T-helper 2 cell treated with Interferon-gamma antibody and Interleukin-4, amounts not matched to agents 5 μg/mL and 100 μg/mL, for 36 hours (primary cell): Measurements from ENCODE around the gene CHCHD10.

Experiments
- DNase-seq: peaks from one replicate; pipeline ENCODE4 v3.0.0; 2021; ENCODE audit warnings: low spot score
- H3K27ac Mint-ChIP-seq: one replicate; pipeline ENCODE4 v1.8.0; 2021; ENCODE audit warnings: mild to moderate bottlenecking, mixed read lengths
- H3K27me3 Mint-ChIP-seq: one replicate; pipeline ENCODE4 v1.8.0; 2021; ENCODE audit warnings: low read depth, mixed read lengths
- H3K36me3 Mint-ChIP-seq: one replicate; pipeline ENCODE4 v1.8.0; 2021; ENCODE audit warnings: low read depth, mixed read lengths
- H3K4me1 Mint-ChIP-seq: one replicate; pipeline ENCODE4 v1.8.0; 2021; ENCODE audit warnings: low read depth, mixed read lengths
- H3K4me3 Mint-ChIP-seq: one replicate; pipeline ENCODE4 v1.8.0; 2022; ENCODE audit warnings: mild to moderate bottlenecking, moderate library complexity, mixed read lengths
- H3K9me3 Mint-ChIP-seq: one replicate; pipeline ENCODE4 v1.8.0; 2021; ENCODE audit warnings: mixed read lengths

Gene CHCHD10

GRCh38 chr22:23793326-23793725 is 25.6 kb upstream of the CHCHD10 start:
- Mint-ChIP-seq H3K27me3 (no peaks in the 10 kb centered on the region), H3K36me3 (peaks cover 35% of the 10 kb centered on the region), H3K4me1 (peaks cover 15% of the 10 kb centered on the region), H3K4me3 (no peak overlapping the region), H3K9me3 (no peaks in the 10 kb centered on the region), H3K27ac (no peak overlapping the region)
- no peak for DNase-seq

GRCh38 chr22:23791738-23792645 is 24.2 kb upstream of the CHCHD10 start:
- DNase-seq = no peak
- Mint-ChIP-seq H3K4me1 (peaks cover 21% of the 10 kb centered on the region), H3K4me3 (no peak overlapping the region), H3K27me3 (no peaks in the 10 kb centered on the region), H3K9me3 (no peaks in the 10 kb centered on the region), H3K36me3 (peaks cover 34% of the 10 kb centered on the region), H3K27ac (no peak overlapping the region)

GRCh38 chr22:23790819-23791737 is 23.3 kb upstream of the CHCHD10 start:
- H3K27me3 Mint-ChIP-seq = no peaks in the 10 kb centered on the region
- H3K4me1 Mint-ChIP-seq = peaks cover 28% of the 10 kb centered on the region
- H3K36me3 Mint-ChIP-seq = peaks cover 27% of the 10 kb centered on the region
- no peak for DNase-seq
- no peaks in the 10 kb centered on the region for H3K9me3 Mint-ChIP-seq
- H3K4me3 Mint-ChIP-seq = no peak overlapping the region
- no peak overlapping the region for H3K27ac Mint-ChIP-seq

- peak overlapping the region; percentile 26 for H3K4me3 Mint-ChIP-seq
- H3K9me3 Mint-ChIP-seq = no peaks in the 10 kb centered on the region
- no peak for DNase-seq
- no peaks in the 10 kb centered on the region for H3K27me3 Mint-ChIP-seq
- peaks cover 25% of the 10 kb centered on the region for H3K36me3 Mint-ChIP-seq
- no peak overlapping the region for H3K27ac Mint-ChIP-seq
- H3K4me1 Mint-ChIP-seq = peaks cover 28% of the 10 kb centered on the region
Observed at GRCh38 chr22:23789638-23790037, 21.9 kb upstream of the CHCHD10 start.

- DNase-seq = no peak
- Mint-ChIP-seq H3K9me3 (no peaks in the 10 kb centered on the region), H3K4me3 (no peak overlapping the region), H3K27ac (no peak overlapping the region), H3K27me3 (no peaks in the 10 kb centered on the region), H3K36me3 (peaks cover 25% of the 10 kb centered on the region), H3K4me1 (peaks cover 33% of the 10 kb centered on the region)
Observed at GRCh38 chr22:23789121-23789520, 21.3 kb upstream of the CHCHD10 start.

GRCh38 chr22:23787910-23788309 is 20.1 kb upstream of the CHCHD10 start:
- H3K27me3 Mint-ChIP-seq = no peaks in the 10 kb centered on the region
- no peaks in the 10 kb centered on the region for H3K9me3 Mint-ChIP-seq
- peak overlapping the region; percentile 91 for H3K4me3 Mint-ChIP-seq
- H3K4me1 Mint-ChIP-seq = peaks cover 34% of the 10 kb centered on the region
- peaks cover 20% of the 10 kb centered on the region for H3K36me3 Mint-ChIP-seq
- peak overlapping the region; percentile 84 for H3K27ac Mint-ChIP-seq
- DNase-seq = no peak

GRCh38 chr22:23787600-23787896 is 19.8 kb upstream of the CHCHD10 start:
- H3K9me3 Mint-ChIP-seq = no peaks in the 10 kb centered on the region
- H3K4me1 Mint-ChIP-seq = peaks cover 32% of the 10 kb centered on the region
- H3K4me3 Mint-ChIP-seq = peak overlapping the region; percentile 91
- H3K36me3 Mint-ChIP-seq = peaks cover 17% of the 10 kb centered on the region
- DNase-seq = no peak
- no peaks in the 10 kb centered on the region for H3K27me3 Mint-ChIP-seq
- H3K27ac Mint-ChIP-seq = peak overlapping the region; percentile 84

- H3K4me3 Mint-ChIP-seq = peak within 1 kb of the TSS; percentile 91
- H3K36me3 Mint-ChIP-seq = peaks cover 12% of the 10 kb centered on the region
- H3K9me3 Mint-ChIP-seq = no peaks in the 10 kb centered on the region
- no peaks in the 10 kb centered on the region for H3K27me3 Mint-ChIP-seq
- peaks cover 30% of the 10 kb centered on the region for H3K4me1 Mint-ChIP-seq
- peak; percentile 87 for DNase-seq
- H3K27ac Mint-ChIP-seq = peak within 1 kb of the TSS; percentile 84
Observed at GRCh38 chr22:23786752-23787599, 19.2 kb upstream of the CHCHD10 start, which contains the start of gene SMARCB1. TSS of gene SMARCB1 (plus strand) at chr22:23786966. CDS start at chr22:23787170, 204 bp downstream.

GRCh38 chr22:23786261-23786710 is 18.5 kb upstream of the CHCHD10 start:
- no peaks in the 10 kb centered on the region for H3K27me3 Mint-ChIP-seq
- H3K27ac Mint-ChIP-seq = peak overlapping the region; percentile 84
- H3K9me3 Mint-ChIP-seq = no peaks in the 10 kb centered on the region
- H3K4me1 Mint-ChIP-seq = peaks cover 30% of the 10 kb centered on the region
- peak; percentile 17 for DNase-seq
- H3K4me3 Mint-ChIP-seq = peak overlapping the region; percentile 91
- H3K36me3 Mint-ChIP-seq = peaks cover 9% of the 10 kb centered on the region

GRCh38 chr22:23784215-23784732 is 16.5 kb upstream of the CHCHD10 start:
- H3K27ac Mint-ChIP-seq = peak overlapping the region; percentile 55
- H3K27me3 Mint-ChIP-seq = no peaks in the 10 kb centered on the region
- H3K4me3 Mint-ChIP-seq = peak overlapping the region; percentile 50
- no peak for DNase-seq
- H3K36me3 Mint-ChIP-seq = peaks cover 2% of the 10 kb centered on the region
- H3K4me1 Mint-ChIP-seq = peaks cover 23% of the 10 kb centered on the region
- H3K9me3 Mint-ChIP-seq = no peaks in the 10 kb centered on the region

- Mint-ChIP-seq H3K4me1 (peaks cover 20% of the 10 kb centered on the region), H3K27ac (no peak overlapping the region), H3K36me3 (no peaks in the 10 kb centered on the region), H3K4me3 (no peak overlapping the region), H3K27me3 (no peaks in the 10 kb centered on the region), H3K9me3 (no peaks in the 10 kb centered on the region)
- no peak for DNase-seq
Observed at GRCh38 chr22:23783265-23784150, 15.7 kb upstream of the CHCHD10 start.

- H3K4me3 Mint-ChIP-seq = no peak overlapping the region
- no peak for DNase-seq
- no peaks in the 10 kb centered on the region for H3K9me3 Mint-ChIP-seq
- H3K4me1 Mint-ChIP-seq = peaks cover 15% of the 10 kb centered on the region
- H3K36me3 Mint-ChIP-seq = no peaks in the 10 kb centered on the region
- no peak overlapping the region for H3K27ac Mint-ChIP-seq
- no peaks in the 10 kb centered on the region for H3K27me3 Mint-ChIP-seq
Observed at GRCh38 chr22:23782703-23783102, 14.9 kb upstream of the CHCHD10 start.
